B cell (primary cell): ENCODE measurements around the gene NR1D1. TPM values are rescaled to one million over a fixed set of nuclear protein-coding genes. Genes with fewer than 3 reads are reported as not detected.

Experiments used
- ATAC-seq: fragments of 200-7000 bp; cut with Tn5 transposase; one replicate; pipeline ENCODE4 v1.10.0; 2021; ENCODE audit warnings: low read depth, mild to moderate bottlenecking, moderate number of reproducible peaks, moderate library complexity
- CTCF ChIA-PET: fragments of 350-600 bp; sonication (Branson Sonifier 250); formaldehyde crosslinking; loops from one replicate; lab custom pipeline; 2021; ENCODE audit warnings: antibody characterized with exemption, inconsistent platforms; lab: Charles Lee
- POLR2A ChIA-PET: fragments of 350-600 bp; sonication (Branson Sonifier 250); formaldehyde crosslinking; loops from one replicate; lab custom pipeline; 2021; ENCODE audit warnings: antibody characterized with exemption; lab: Charles Lee
- DNase-seq: peaks from one replicate; pipeline ENCODE4 v3.0.0; 2013
- H2AFZ ChIP-seq: 2 replicates; pipeline ENCODE4 v1.6.1; 2012; ENCODE audit warnings: mild to moderate bottlenecking, low read depth, low read length; ENCODE audit not compliant: insufficient read depth, poor library complexity, severe bottlenecking
- H3K27ac ChIP-seq, 2 donors: 1 replicate in 1 of 2; 2 replicates in 1 of 2; pipeline ENCODE4 v1.5.1; 2012 to 2013; ENCODE audit warnings: low read length in 2 of 2, mild to moderate bottlenecking in 2 of 2, moderate library complexity in 1 of 2
- H3K27me3 ChIP-seq, 4 experiments: fragments of 200-600 bp in 1 of 4; sonication (generic) in 1 of 4; replicated peaks in 1 of 4; 1 replicate in 2 of 4; 2 replicates in 2 of 4; pipeline versions ENCODE4 v1.6.1 to v1.7.0; 2013 to 2016; ENCODE audit warnings: low read length in 3 of 4, mild to moderate bottlenecking in 2 of 4, mixed read lengths in 1 of 4, moderate library complexity in 1 of 4; ENCODE audit not compliant: insufficient read depth in 4 of 4, control insufficient read depth in 3 of 4; ENCODE audit errors: control extremely low read depth in 1 of 4
- H3K36me3 ChIP-seq, 2 experiments: replicated peaks in 1 of 2; 1 replicate in 1 of 2; 2 replicates in 1 of 2; pipeline versions ENCODE4 v1.6.1 to v1.7.1; 2013; ENCODE audit warnings: low read length in 1 of 2; ENCODE audit not compliant: insufficient read depth in 2 of 2, control insufficient read depth in 1 of 2; ENCODE audit errors: control extremely low read depth in 1 of 2, extremely low read depth in 1 of 2
- H3K4me1 ChIP-seq, 2 donors: fragments of 200-600 bp in 1 of 2; sonication (generic) in 1 of 2; 1 replicate in 1 of 2; 2 replicates in 1 of 2; pipeline versions ENCODE4 v1.5.1 to v1.6.1; 2013 to 2017; ENCODE audit warnings: low read length in 2 of 2; ENCODE audit not compliant: control insufficient read depth in 2 of 2, insufficient read depth in 2 of 2
- H3K4me2 ChIP-seq: replicated peaks from 2 replicates; pipeline ENCODE3; 2012; ENCODE audit warnings: mild to moderate bottlenecking, low read depth, low read length; ENCODE audit not compliant: poor library complexity, severe bottlenecking
- H3K4me3 ChIP-seq, 5 experiments: fragments of 200-600 bp in 1 of 5; sonication (generic) in 1 of 5; 1 replicate in 3 of 5; 2 replicates in 2 of 5; pipeline versions ENCODE4 v1.5.1 to v1.7.0; 2011 to 2016; ENCODE audit warnings: low read length in 4 of 5, mild to moderate bottlenecking in 4 of 5, low read depth in 2 of 5, control low read depth in 1 of 5, moderate library complexity in 1 of 5; ENCODE audit not compliant: insufficient read depth in 1 of 5; ENCODE audit errors: control extremely low read depth in 1 of 5, extremely low read depth in 1 of 5
- H3K79me2 ChIP-seq: fragments of 200-600 bp; sonication (generic); one replicate; pipeline ENCODE4 v1.6.0; 2016; ENCODE audit warnings: low read length; ENCODE audit not compliant: control insufficient read depth, insufficient read depth
- H3K9ac ChIP-seq: fragments of 200-600 bp; sonication (generic); 2 replicates; pipeline ENCODE4 v1.6.1; 2017; ENCODE audit warnings: mild to moderate bottlenecking, low read length, moderate library complexity
- H3K9me3 ChIP-seq, 3 donors: one replicate each; pipeline versions ENCODE4 v1.6.1 to v1.7.1; 2013; ENCODE audit warnings: low read length in 2 of 3; ENCODE audit not compliant: control insufficient read depth in 2 of 3, insufficient read depth in 1 of 3; ENCODE audit errors: control extremely low read depth in 1 of 3
- H4K20me1 ChIP-seq: 2 replicates; pipeline ENCODE4 v1.6.0; 2012; ENCODE audit warnings: mild to moderate bottlenecking, low read length; ENCODE audit not compliant: insufficient read depth, control insufficient read depth, poor library complexity, severe bottlenecking
- H3K27ac Mint-ChIP-seq: one replicate; pipeline ENCODE4 v1.8.0; 2021; ENCODE audit warnings: mixed read lengths
- H3K27me3 Mint-ChIP-seq: one replicate; pipeline ENCODE4 v1.8.0; 2021; ENCODE audit warnings: mixed read lengths
- H3K4me1 Mint-ChIP-seq: one replicate; pipeline ENCODE4 v1.8.0; 2021; ENCODE audit warnings: mixed read lengths
- H3K4me3 Mint-ChIP-seq: one replicate; pipeline ENCODE4 v1.8.0; 2021; ENCODE audit warnings: mixed read lengths
- H3K9me3 Mint-ChIP-seq: one replicate; pipeline ENCODE4 v1.8.0; 2022; ENCODE audit warnings: mixed read lengths; ENCODE audit not compliant: insufficient read depth
- EZH2 ChIP-seq: IDR thresholded peaks from 2 replicates; pipeline ENCODE4 v1.6.1; 2012; ENCODE audit warnings: borderline replicate concordance, low read depth, mild to moderate bottlenecking, moderate library complexity, low read length; ENCODE audit not compliant: insufficient read depth, poor library complexity, severe bottlenecking
- WGBS: methylation state at CpG from one replicate; pipeline ENCODE4 v1.1.5; 2013; ENCODE audit warnings: missing lambda C conversion rate; ENCODE audit not compliant: insufficient coverage; 5-methylcytosine and 5-hydroxymethylcytosine counted together
- intact Hi-C: fragments of 100-400 bp; cut with micrococcal nuclease; formaldehyde crosslinking; loops from one replicate; pipeline ENCODE4 v1.10.0; 2022
- polyA plus RNA-seq: library from polyadenylated mRNA; depleted of rRNA; stranded (reverse); fragments of >200 nt; gene quantifications from 2 replicates; pipeline ENCODE4 v1.2.3, GENCODE V29; 2012
- total RNA-seq, 2 donors: library from RNA; stranded (reverse); fragments of 120-200 nt in 1 of 2; gene quantifications; 1 replicate in 1 of 2; 2 replicates in 1 of 2; pipeline versions ENCODE4 v1.2.3 to v1.2.4, GENCODE V29; 2013 to 2022
- TF ChIP-seq, protein P1 (sequence below): fragments of 200-600 bp; IDR thresholded peaks from one replicate; pipeline ENCODE4 v1.8.0; 2022; ENCODE audit warnings: antibody characterized with exemption, mild to moderate bottlenecking

The NR1D1 gene
- total and polyA plus RNA-seq, 2 donors (not counting 1 experiment from before 2014, with no cell fraction given) = 6.7 to 7.7 TPM

DNA sequence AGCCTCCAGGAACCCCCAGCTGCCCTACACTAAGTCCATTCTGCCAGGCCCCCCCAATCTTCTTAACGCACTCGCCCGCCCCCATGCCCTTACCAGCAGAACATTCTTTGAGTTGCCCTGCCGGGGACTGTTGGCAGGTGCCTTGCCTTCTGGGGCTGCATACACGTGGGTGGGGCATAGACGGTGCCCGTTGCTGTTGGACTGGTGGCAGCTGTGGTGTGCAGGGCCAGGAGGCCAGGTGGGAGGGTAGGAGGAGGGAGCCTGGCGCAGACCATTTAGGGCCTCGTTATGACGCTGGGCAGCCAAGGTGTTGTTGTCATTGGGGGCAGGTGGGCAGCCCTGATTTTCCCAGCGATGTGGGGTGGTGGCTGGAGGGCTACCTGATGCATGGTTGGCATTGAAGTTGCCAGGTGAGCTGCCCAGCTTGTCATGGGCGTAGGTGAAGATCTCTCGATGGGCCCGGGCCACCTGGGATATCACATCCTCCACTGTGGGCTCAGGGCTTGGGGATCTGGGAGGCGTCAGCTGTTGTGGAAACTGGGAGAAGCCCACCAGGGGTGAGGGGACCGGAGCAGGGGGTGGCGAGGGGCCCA, 4.9 kb downstream of the NR1D1 start:
- H3K36me3 ChIP-seq = peaks cover 0 to 39% of the 10 kb centered on the region in 2 experiments
- peak overlapping the region; percentile 92 to 93 for H3K27ac ChIP-seq
- peak overlapping the region; percentile 89 for H3K27ac Mint-ChIP-seq
- no peaks in the 10 kb centered on the region for H4K20me1 ChIP-seq
- no peak overlapping the region for H2AFZ ChIP-seq
- peaks cover 45 to 61% of the 10 kb centered on the region in 2 donors for H3K4me1 ChIP-seq
- peaks cover 64% of the 10 kb centered on the region for H3K4me1 Mint-ChIP-seq
- H3K9me3 ChIP-seq = peaks cover 0 to 14% (median 0%) of the 10 kb centered on the region in 3 donors
- POLR2A ChIA-PET = interaction anchor here (0.5 to 1.5 kb wide), 9 partner anchors 10 to 343 kb away, joined by 3 to 5 read pairs (median 3); partner anchors contain the start of genes CASC3 and THRA
- no peak for TF ChIP-seq EZH2
- TF ChIP-seq, protein P1, sequence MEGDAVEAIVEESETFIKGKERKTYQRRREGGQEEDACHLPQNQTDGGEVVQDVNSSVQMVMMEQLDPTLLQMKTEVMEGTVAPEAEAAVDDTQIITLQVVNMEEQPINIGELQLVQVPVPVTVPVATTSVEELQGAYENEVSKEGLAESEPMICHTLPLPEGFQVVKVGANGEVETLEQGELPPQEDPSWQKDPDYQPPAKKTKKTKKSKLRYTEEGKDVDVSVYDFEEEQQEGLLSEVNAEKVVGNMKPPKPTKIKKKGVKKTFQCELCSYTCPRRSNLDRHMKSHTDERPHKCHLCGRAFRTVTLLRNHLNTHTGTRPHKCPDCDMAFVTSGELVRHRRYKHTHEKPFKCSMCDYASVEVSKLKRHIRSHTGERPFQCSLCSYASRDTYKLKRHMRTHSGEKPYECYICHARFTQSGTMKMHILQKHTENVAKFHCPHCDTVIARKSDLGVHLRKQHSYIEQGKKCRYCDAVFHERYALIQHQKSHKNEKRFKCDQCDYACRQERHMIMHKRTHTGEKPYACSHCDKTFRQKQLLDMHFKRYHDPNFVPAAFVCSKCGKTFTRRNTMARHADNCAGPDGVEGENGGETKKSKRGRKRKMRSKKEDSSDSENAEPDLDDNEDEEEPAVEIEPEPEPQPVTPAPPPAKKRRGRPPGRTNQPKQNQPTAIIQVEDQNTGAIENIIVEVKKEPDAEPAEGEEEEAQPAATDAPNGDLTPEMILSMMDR = no peak
- H3K27me3 Mint-ChIP-seq = no peaks in the 10 kb centered on the region
- DNase-seq (no peak), ATAC-seq (no peak)
- CTCF ChIA-PET = interaction anchor here (0.7 to 7.7 kb wide), 10 partner anchors 8 to 193 kb away, joined by 3 to 64 read pairs (median 5); no protein-coding TSS in a partner anchor
- H3K27me3 ChIP-seq = no peaks in the 10 kb centered on the region
- H3K79me2 ChIP-seq = no peaks in the 10 kb centered on the region
- no peak overlapping the region for H3K9ac ChIP-seq
- peak overlapping the region; percentile 77 for H3K4me3 Mint-ChIP-seq
- H3K9me3 Mint-ChIP-seq = no peaks in the 10 kb centered on the region
- whole genome bisulfite sequencing = 55% methylated on average over 17 of the region's 17 CpGs
- intact Hi-C loops = no loop called here
- H3K4me2 ChIP-seq = peak overlapping the region; percentile 90
- H3K4me3 ChIP-seq = peak overlapping the region in 3 of 5 experiments; percentile 7 to 17 (median 11)

DNA sequence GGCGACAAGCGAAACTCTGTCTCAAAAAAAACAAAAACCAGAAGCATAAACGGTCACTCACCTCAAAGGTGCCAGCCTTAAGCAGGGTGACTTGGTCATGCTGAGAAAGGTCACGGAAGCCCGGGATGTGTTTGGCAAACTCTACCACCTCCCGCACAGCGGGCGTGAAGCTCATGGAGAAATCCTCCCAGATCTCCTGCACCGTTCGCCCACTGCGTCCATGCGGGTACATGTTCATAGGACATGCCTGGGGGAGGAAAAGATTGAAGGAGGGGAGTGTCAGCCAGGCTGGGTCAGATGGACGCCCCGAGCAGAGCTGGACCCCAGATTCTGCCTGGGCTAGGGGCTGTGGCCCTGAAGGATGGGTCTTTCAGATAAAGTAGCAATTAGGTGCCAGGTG, 5.5 kb downstream of the NR1D1 start:
- Histone ChIP-seq H2AFZ (no peak overlapping the region), H3K36me3 (peaks cover 0 to 39% of the 10 kb centered on the region in 2 experiments), H3K4me3 (no peak overlapping the region), H3K4me1 (peaks cover 45 to 58% of the 10 kb centered on the region in 2 donors), H3K27me3 (no peaks in the 10 kb centered on the region), H3K4me2 (peak overlapping the region; percentile 90), H3K79me2 (no peaks in the 10 kb centered on the region), H3K9ac (no peak overlapping the region), H3K27ac (peak overlapping the region; percentile 24 to 92), H3K9me3 (peaks cover 0 to 14% (median 0%) of the 10 kb centered on the region in 3 donors), H4K20me1 (no peaks in the 10 kb centered on the region)
- intact Hi-C loops = no loop called here
- POLR2A ChIA-PET = interaction anchor here (0.5 to 1.5 kb wide), 2 partner anchors 19 to 124 kb away, joined by 3 to 4 read pairs; no protein-coding TSS in a partner anchor
- H3K4me3 Mint-ChIP-seq = peak overlapping the region; percentile 19
- no peak for DNase-seq
- peak overlapping the region; percentile 89 for H3K27ac Mint-ChIP-seq
- no peak for ATAC-seq
- CTCF ChIA-PET = interaction anchor here (0.7 to 7.7 kb wide), 8 partner anchors 8 to 82 kb away, joined by 3 to 64 read pairs (median 6); no protein-coding TSS in a partner anchor
- H3K9me3 Mint-ChIP-seq = no peaks in the 10 kb centered on the region
- H3K4me1 Mint-ChIP-seq = peaks cover 59% of the 10 kb centered on the region
- TF ChIP-seq EZH2 = no peak
- TF ChIP-seq, protein P1 = no peak
- H3K27me3 Mint-ChIP-seq = no peaks in the 10 kb centered on the region
- 96% methylated on average over 12 of the region's 14 CpGs for WGBS
